Activated T-helper 1 cell treated with anti-CD3 and anti-CD28 coated beads, Interleukin-12 subunit alpha, Interleukin-12 subunit beta, Interleukin-2, Interleukin-4 antibody, amounts not matched to agents 30 ng/mL and 10 ng/mL and 1 ng/mL, durations not matched to agents 14 hours and 24 hours and 36 hours (primary cell): Measurements from ENCODE around the gene FAM3C. TPM values are rescaled to one million over a fixed set of nuclear protein-coding genes. Genes with fewer than 3 reads are reported as not detected.
"Not testable (repeated sequence)": the region's sequence is repeated elsewhere in the genome, so short reads cannot be mapped to it uniquely, and the experiment has no call there.

ENCODE experiments used
- DNase-seq: peaks from one replicate; pipeline ENCODE4 v3.0.0; 2021; ENCODE audit warnings: low spot score
- H3K27ac Mint-ChIP-seq: one replicate; pipeline ENCODE4 v1.8.0; 2021; ENCODE audit warnings: mild to moderate bottlenecking, mixed read lengths
- H3K27me3 Mint-ChIP-seq: one replicate; pipeline ENCODE4 v1.8.0; 2022; ENCODE audit warnings: mild to moderate bottlenecking, moderate library complexity, mixed read lengths; ENCODE audit not compliant: insufficient read depth
- H3K36me3 Mint-ChIP-seq: one replicate; pipeline ENCODE4 v1.8.0; 2021; ENCODE audit warnings: low read depth, mixed read lengths
- H3K4me1 Mint-ChIP-seq: one replicate; pipeline ENCODE4 v1.8.0; 2021; ENCODE audit warnings: low read depth, mixed read lengths
- H3K4me3 Mint-ChIP-seq: one replicate; pipeline ENCODE4 v1.8.0; 2021; ENCODE audit warnings: mild to moderate bottlenecking, moderate library complexity, mixed read lengths
- H3K9me3 Mint-ChIP-seq: one replicate; pipeline ENCODE4 v1.8.0; 2021; ENCODE audit warnings: mixed read lengths
- intact Hi-C: fragments of 100-400 bp; cut with micrococcal nuclease; formaldehyde crosslinking; loops from one replicate; pipeline ENCODE4 v1.15.1; 2024
- total RNA-seq: library from RNA; stranded (reverse); gene quantifications from 2 replicates; pipeline ENCODE4 v1.2.3, GENCODE V29; 2022

FAM3C gene
- total RNA-seq, 1 donor from 2014 or later: 103 TPM

- Mint-ChIP-seq H3K9me3 (no peaks in the 10 kb centered on the region), H3K27ac (no peak overlapping the region), H3K36me3 (peaks cover 4% of the 10 kb centered on the region), H3K4me3 (no peak overlapping the region), H3K4me1 (peaks cover 12% of the 10 kb centered on the region), H3K27me3 (peaks cover 50% of the 10 kb centered on the region)
- DNase-seq: no peak
- intact Hi-C loops: loop anchor here (5.0 to 10.0 kb wide), 2 partner anchors 347 to 660 kb away; partner anchors contain the start of gene CPED1
Measured at GRCh38 chr7:121334376-121334775, 61.7 kb downstream of the FAM3C start.

GRCh38 chr7:121331574-121331973 lies 64.5 kb downstream of the FAM3C start:
- Mint-ChIP-seq H3K4me1 (peaks cover 21% of the 10 kb centered on the region), H3K27ac (no peak overlapping the region), H3K36me3 (no peaks in the 10 kb centered on the region), H3K4me3 (no peak overlapping the region), H3K9me3 (no peaks in the 10 kb centered on the region), H3K27me3 (peaks cover 56% of the 10 kb centered on the region)
- intact Hi-C loops: loop anchor here (5.0 to 10.0 kb wide), 2 partner anchors 344 to 663 kb away; partner anchors contain the start of gene CPED1
- DNase-seq: no peak

- no peaks in the 10 kb centered on the region for H3K9me3 Mint-ChIP-seq
- peaks cover 53% of the 10 kb centered on the region for H3K27me3 Mint-ChIP-seq
- no peak overlapping the region for H3K4me3 Mint-ChIP-seq
- H3K36me3 Mint-ChIP-seq: no peaks in the 10 kb centered on the region
- intact Hi-C loops: loop anchor here (5.0 to 10.0 kb wide), 2 partner anchors 344 to 664 kb away; partner anchors contain the start of gene CPED1
- peaks cover 21% of the 10 kb centered on the region for H3K4me1 Mint-ChIP-seq
- H3K27ac Mint-ChIP-seq: no peak overlapping the region
- no peak for DNase-seq
Measured at GRCh38 chr7:121331048-121331447, 65.1 kb downstream of the FAM3C start.

GRCh38 chr7:121330053-121330833 lies 65.9 kb downstream of the FAM3C start:
- peaks cover 50% of the 10 kb centered on the region for H3K27me3 Mint-ChIP-seq
- peaks cover 21% of the 10 kb centered on the region for H3K4me1 Mint-ChIP-seq
- no peaks in the 10 kb centered on the region for H3K9me3 Mint-ChIP-seq
- H3K36me3 Mint-ChIP-seq: no peaks in the 10 kb centered on the region
- peak overlapping the region; percentile 68 for H3K4me3 Mint-ChIP-seq
- no peak overlapping the region for H3K27ac Mint-ChIP-seq
- intact Hi-C loops: loop anchor here (5.0 to 10.0 kb wide), 2 partner anchors 343 to 665 kb away; partner anchors contain the start of gene CPED1
- no peak for DNase-seq

- H3K27ac Mint-ChIP-seq: no peak overlapping the region
- H3K9me3 Mint-ChIP-seq: no peaks in the 10 kb centered on the region
- intact Hi-C loops: loop anchor here (5.0 to 10.0 kb wide), 2 partner anchors 342 to 665 kb away; partner anchors contain the start of gene CPED1
- H3K36me3 Mint-ChIP-seq: no peaks in the 10 kb centered on the region
- no peak for DNase-seq
- H3K4me3 Mint-ChIP-seq: peak overlapping the region; percentile 68
- peaks cover 21% of the 10 kb centered on the region for H3K4me1 Mint-ChIP-seq
- H3K27me3 Mint-ChIP-seq: peaks cover 48% of the 10 kb centered on the region
Measured at GRCh38 chr7:121329191-121330052, 66.7 kb downstream of the FAM3C start.

- Mint-ChIP-seq H3K27me3 (peaks cover 43% of the 10 kb centered on the region), H3K9me3 (no peaks in the 10 kb centered on the region), H3K4me3 (peak within 1 kb of the TSS; percentile 68), H3K27ac (no peak within 1 kb of the TSS), H3K36me3 (no peaks in the 10 kb centered on the region), H3K4me1 (peaks cover 21% of the 10 kb centered on the region)
- intact Hi-C loops: no loop called here
- DNase-seq: no peak
Measured at GRCh38 chr7:121328508-121329190, 67.5 kb downstream of the FAM3C start, which contains the start of gene WNT16. Gene WNT16 (plus strand): TSS chr7:121329000. CDS start chr7:121329293, 293 bp downstream.

GRCh38 chr7:121327671-121328070 lies 68.4 kb downstream of the FAM3C start:
- H3K27me3 Mint-ChIP-seq: peaks cover 48% of the 10 kb centered on the region
- no peak for DNase-seq
- no peaks in the 10 kb centered on the region for H3K36me3 Mint-ChIP-seq
- no peak overlapping the region for H3K4me3 Mint-ChIP-seq
- H3K9me3 Mint-ChIP-seq: no peaks in the 10 kb centered on the region
- H3K4me1 Mint-ChIP-seq: peaks cover 21% of the 10 kb centered on the region
- intact Hi-C loops: no loop called here
- no peak overlapping the region for H3K27ac Mint-ChIP-seq

- Mint-ChIP-seq H3K27ac (no peak overlapping the region), H3K36me3 (no peaks in the 10 kb centered on the region), H3K9me3 (no peaks in the 10 kb centered on the region), H3K4me1 (peaks cover 3% of the 10 kb centered on the region), H3K4me3 (no peak overlapping the region), H3K27me3 (peaks cover 16% of the 10 kb centered on the region)
- intact Hi-C loops: no loop called here
- DNase-seq: no peak
Measured at GRCh38 chr7:121323515-121324302, 72.4 kb downstream of the FAM3C start.

GRCh38 chr7:121322460-121322859 lies 73.6 kb downstream of the FAM3C start:
- Mint-ChIP-seq H3K36me3 (no peaks in the 10 kb centered on the region), H3K9me3 (no peaks in the 10 kb centered on the region), H3K27ac (no peak overlapping the region), H3K4me1 (no peaks in the 10 kb centered on the region), H3K4me3 (no peak overlapping the region), H3K27me3 (peaks cover 8% of the 10 kb centered on the region)
- no peak for DNase-seq
- intact Hi-C loops: no loop called here

- H3K27me3 Mint-ChIP-seq, DNase-seq, H3K4me1 Mint-ChIP-seq, H3K4me3 Mint-ChIP-seq, H3K9me3 Mint-ChIP-seq, H3K27ac Mint-ChIP-seq, H3K36me3 Mint-ChIP-seq, intact Hi-C loops: not testable (repeated sequence)
Measured at GRCh38 chr7:121315170-121315569, 80.9 kb downstream of the FAM3C start.

- Mint-ChIP-seq H3K4me3 (no peak overlapping the region), H3K9me3 (no peaks in the 10 kb centered on the region), H3K27me3 (peaks cover 10% of the 10 kb centered on the region), H3K4me1 (no peaks in the 10 kb centered on the region), H3K27ac (no peak overlapping the region), H3K36me3 (no peaks in the 10 kb centered on the region)
- intact Hi-C loops: no loop called here
- DNase-seq: no peak
Measured at GRCh38 chr7:121313793-121314676, 82.1 kb downstream of the FAM3C start.
